ENCODE measurements around the gene TXNDC8.
"Not testable (repeated sequence)": the region's sequence is repeated elsewhere in the genome, so short reads cannot be mapped to it uniquely, and the experiment has no call there.

Gene TXNDC8

DNA sequence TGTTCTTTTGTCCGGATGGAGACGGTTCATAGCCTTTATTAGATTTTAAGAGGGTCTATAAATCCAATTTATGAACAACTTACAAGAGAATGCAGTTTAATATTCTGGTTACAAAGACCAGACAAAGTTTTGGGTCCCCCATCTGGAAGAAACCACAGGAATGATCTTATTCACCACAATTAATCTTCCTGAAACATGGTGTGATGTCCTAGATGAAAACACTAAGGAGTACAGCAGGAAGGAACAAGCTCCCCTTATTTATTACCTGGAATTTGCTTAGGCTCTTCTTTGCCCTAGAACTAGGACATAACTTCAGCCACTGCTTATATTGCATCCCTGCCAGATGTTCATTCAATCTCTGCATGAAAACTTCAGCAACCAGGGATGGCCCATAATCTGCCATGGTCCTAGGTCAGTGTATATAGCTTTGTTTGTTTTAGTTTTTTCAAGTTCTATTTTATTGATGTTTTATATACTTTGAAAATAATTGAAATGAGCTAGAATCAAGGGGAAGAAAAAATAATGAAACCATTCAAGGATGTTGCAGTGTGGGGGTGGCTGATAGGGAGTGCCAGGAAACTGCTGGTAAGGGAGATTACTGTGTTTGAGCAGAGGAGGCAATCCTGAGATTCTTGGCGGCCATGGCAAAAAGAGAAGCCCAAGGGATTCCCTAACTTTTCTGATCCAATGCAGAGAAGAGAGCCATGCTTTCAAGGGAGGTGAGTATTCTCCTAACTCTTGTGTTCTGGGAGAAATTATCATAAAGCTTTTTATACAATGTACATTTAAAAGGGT lies 16.8 kb downstream of the TXNDC8 start:
- Histone ChIP-seq H3K27me3 (replicated peaks) (no peaks in the 10 kb centered on the region), H3K4me3 (ENCODE audit: low read depth, low read length) (no peak overlapping the region), H3K36me3 (replicated peaks) (no peaks in the 10 kb centered on the region), H3K27ac (no peak overlapping the region)
- TF ChIP-seq, protein P1, sequence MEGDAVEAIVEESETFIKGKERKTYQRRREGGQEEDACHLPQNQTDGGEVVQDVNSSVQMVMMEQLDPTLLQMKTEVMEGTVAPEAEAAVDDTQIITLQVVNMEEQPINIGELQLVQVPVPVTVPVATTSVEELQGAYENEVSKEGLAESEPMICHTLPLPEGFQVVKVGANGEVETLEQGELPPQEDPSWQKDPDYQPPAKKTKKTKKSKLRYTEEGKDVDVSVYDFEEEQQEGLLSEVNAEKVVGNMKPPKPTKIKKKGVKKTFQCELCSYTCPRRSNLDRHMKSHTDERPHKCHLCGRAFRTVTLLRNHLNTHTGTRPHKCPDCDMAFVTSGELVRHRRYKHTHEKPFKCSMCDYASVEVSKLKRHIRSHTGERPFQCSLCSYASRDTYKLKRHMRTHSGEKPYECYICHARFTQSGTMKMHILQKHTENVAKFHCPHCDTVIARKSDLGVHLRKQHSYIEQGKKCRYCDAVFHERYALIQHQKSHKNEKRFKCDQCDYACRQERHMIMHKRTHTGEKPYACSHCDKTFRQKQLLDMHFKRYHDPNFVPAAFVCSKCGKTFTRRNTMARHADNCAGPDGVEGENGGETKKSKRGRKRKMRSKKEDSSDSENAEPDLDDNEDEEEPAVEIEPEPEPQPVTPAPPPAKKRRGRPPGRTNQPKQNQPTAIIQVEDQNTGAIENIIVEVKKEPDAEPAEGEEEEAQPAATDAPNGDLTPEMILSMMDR (IDR thresholded peaks at IDR 0.05; ENCODE audit: low read depth, low read length, missing control alignments): no peak
- in situ Hi-C loops (cut with HindIII; ENCODE audit: low pct_ligation_motif_present, low sequenced_read_pairs): no loop called here
- DNase-seq: no peak

GRCh38 chr9:110319781-110320492 lies 17.7 kb downstream of the TXNDC8 start:
- Histone ChIP-seq H3K4me3 (ENCODE audit: low read depth, low read length) (no peak overlapping the region), H3K27ac (no peak overlapping the region), H3K27me3 (replicated peaks) (no peaks in the 10 kb centered on the region), H3K36me3 (replicated peaks) (no peaks in the 10 kb centered on the region)
- TF ChIP-seq, protein P1 (IDR thresholded peaks at IDR 0.05; ENCODE audit: low read depth, low read length, missing control alignments): no peak
- no peak for DNase-seq
- in situ Hi-C loops (cut with HindIII; ENCODE audit: low pct_ligation_motif_present, low sequenced_read_pairs): no loop called here

DNA sequence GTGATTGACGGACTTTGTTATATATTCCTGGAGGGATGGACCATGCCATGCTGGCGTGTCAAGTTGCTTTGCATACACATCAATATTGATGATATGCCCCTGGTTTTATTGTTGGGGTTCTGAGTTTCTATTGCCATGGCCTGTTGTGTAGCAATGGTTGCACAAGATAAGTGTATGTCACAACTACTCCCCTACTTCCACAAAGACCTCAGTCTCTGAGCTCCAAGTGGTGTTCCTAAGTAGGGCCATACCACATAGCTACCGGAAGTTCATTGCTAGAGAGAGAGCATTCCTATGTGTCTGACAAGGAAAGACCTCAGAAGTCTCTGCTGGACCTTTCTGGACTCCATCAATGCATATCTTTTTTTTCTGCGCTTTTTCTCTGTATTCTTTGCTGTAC lies 19.8 kb downstream of the TXNDC8 start:
- no peak for DNase-seq
- TF ChIP-seq, protein P1 (IDR thresholded peaks at IDR 0.05; ENCODE audit: low read depth, low read length, missing control alignments): no peak
- no peaks in the 10 kb centered on the region for H3K36me3 ChIP-seq (replicated peaks)
- no peak overlapping the region for H3K27ac ChIP-seq
- in situ Hi-C loops (cut with HindIII; ENCODE audit: low pct_ligation_motif_present, low sequenced_read_pairs): no loop called here
- H3K27me3 ChIP-seq (replicated peaks): no peaks in the 10 kb centered on the region
- no peak overlapping the region for H3K4me3 ChIP-seq (ENCODE audit: low read depth, low read length)

DNA sequence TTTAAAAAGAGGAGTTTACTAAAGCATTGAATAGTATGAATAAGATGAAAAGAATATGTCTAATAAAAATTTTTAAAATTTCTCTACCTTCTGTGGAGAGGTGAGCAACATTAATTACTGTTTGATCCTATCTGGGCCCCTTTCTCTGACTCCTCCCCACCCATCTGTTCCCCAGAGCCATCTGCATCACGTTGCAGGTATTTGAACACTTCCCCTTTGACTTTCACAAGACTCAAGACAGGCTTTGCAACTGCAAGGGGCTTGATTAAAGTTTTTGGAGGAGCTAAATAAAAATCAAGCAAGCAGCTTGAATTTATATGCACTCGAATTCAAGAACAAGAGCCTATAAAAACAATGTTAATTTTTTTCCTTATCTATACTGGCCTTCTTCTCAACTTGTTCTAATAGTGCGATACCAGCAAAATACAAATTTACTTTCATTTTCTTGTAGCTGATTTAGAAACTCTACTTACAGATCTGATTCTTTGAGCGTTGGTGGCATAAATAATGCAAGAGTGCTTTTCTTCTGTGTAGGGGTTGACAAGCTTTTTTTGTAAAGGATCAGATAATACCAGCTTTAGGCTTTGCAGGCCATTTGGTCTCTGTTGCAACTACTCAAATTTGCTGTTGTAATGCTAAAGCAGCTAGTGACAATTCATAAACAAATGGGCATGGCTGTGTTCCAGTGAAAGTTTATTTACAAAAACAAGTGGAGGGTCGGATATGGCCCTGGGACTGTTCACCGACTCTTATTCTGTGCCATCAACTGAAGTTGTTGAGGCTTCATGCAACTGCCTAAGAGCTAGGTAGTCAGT lies 21.2 kb downstream of the TXNDC8 start:
- H3K36me3 ChIP-seq (replicated peaks): no peaks in the 10 kb centered on the region
- no peak for DNase-seq
- in situ Hi-C loops (cut with HindIII; ENCODE audit: low pct_ligation_motif_present, low sequenced_read_pairs): no loop called here
- TF ChIP-seq, protein P1 (IDR thresholded peaks at IDR 0.05; ENCODE audit: low read depth, low read length, missing control alignments): no peak
- H3K27me3 ChIP-seq (replicated peaks): no peaks in the 10 kb centered on the region
- H3K4me3 ChIP-seq (ENCODE audit: low read depth, low read length): no peak overlapping the region
- no peak overlapping the region for H3K27ac ChIP-seq

GRCh38 chr9:110311978-110312377 lies 25.7 kb downstream of the TXNDC8 start:
- H3K27ac ChIP-seq; in situ Hi-C loops (cut with HindIII; ENCODE audit: low pct_ligation_motif_present, low sequenced_read_pairs); H3K27me3 ChIP-seq (replicated peaks); H3K4me3 ChIP-seq (ENCODE audit: low read depth, low read length); DNase-seq; H3K36me3 ChIP-seq (replicated peaks): not testable (repeated sequence)

DNA sequence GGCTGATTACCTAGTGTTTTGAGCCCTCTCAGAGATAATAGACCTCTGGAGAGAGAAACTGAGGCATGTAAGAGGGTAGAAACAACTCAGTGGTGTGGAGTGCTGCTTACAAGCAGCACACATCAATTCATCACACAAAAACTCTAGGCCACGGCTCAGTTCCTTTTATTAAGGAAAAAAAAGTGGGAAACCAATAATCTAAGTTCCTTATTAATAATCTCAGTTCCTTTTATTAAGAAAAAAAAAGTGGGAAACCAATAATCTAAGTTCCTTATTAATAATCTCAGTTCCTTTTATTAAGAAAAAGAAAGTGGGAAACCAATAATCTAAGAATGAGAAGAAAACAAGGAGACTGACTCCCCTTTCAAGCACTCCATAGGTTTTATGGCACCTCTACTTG lies 28.0 kb downstream of the TXNDC8 start:
- in situ Hi-C loops (cut with HindIII; ENCODE audit: low pct_ligation_motif_present, low sequenced_read_pairs): no loop called here
- H3K4me3 ChIP-seq (ENCODE audit: low read depth, low read length): no peak overlapping the region
- DNase-seq: no peak
- no peak overlapping the region for H3K27ac ChIP-seq
- TF ChIP-seq, protein P1 (IDR thresholded peaks at IDR 0.05; ENCODE audit: low read depth, low read length, missing control alignments): no peak
- H3K27me3 ChIP-seq (replicated peaks): no peaks in the 10 kb centered on the region
- no peaks in the 10 kb centered on the region for H3K36me3 ChIP-seq (replicated peaks)

Measured in brain microvascular endothelial cell (primary cell).